ENCODE data around the gene UBTD2. TPM values are rescaled to one million over a fixed set of nuclear protein-coding genes. Genes with fewer than 3 reads are reported as not detected.

Gene UBTD2
- polyA plus RNA-seq, 3 donors = 74.5 to 83.5 (median 79.4) TPM

GRCh38 chr5:172173564-172174153, 109.9 kb downstream of the UBTD2 start:
- no peak for DNase-seq (ENCODE audit: low read depth in 3 of 3, low spot score in 2 of 3)

- DNase-seq (ENCODE audit: low read depth in 3 of 3, low spot score in 2 of 3) = no peak
Observed at GRCh38 chr5:172172912-172173563, 110.5 kb downstream of the UBTD2 start.

GRCh38 chr5:172171118-172171517, 112.4 kb downstream of the UBTD2 start:
- no peak for DNase-seq (ENCODE audit: low read depth in 3 of 3, low spot score in 2 of 3)

GRCh38 chr5:172170251-172170701, 113.3 kb downstream of the UBTD2 start:
- DNase-seq (ENCODE audit: low read depth in 3 of 3, low spot score in 2 of 3) = no peak

GRCh38 chr5:172169216-172169615, 114.3 kb downstream of the UBTD2 start:
- DNase-seq (ENCODE audit: low read depth in 3 of 3, low spot score in 2 of 3) = no peak

GRCh38 chr5:172168311-172168710, 115.3 kb downstream of the UBTD2 start:
- no peak for DNase-seq (ENCODE audit: low read depth in 3 of 3, low spot score in 2 of 3)

- DNase-seq (ENCODE audit: low read depth in 3 of 3, low spot score in 2 of 3) = no peak
Observed at GRCh38 chr5:172167895-172168294, 115.7 kb downstream of the UBTD2 start.

- DNase-seq (ENCODE audit: low read depth in 3 of 3, low spot score in 2 of 3) = no peak
Observed at GRCh38 chr5:172166030-172166826, 117.3 kb downstream of the UBTD2 start.

- DNase-seq (ENCODE audit: low read depth in 3 of 3, low spot score in 2 of 3) = no peak
Observed at GRCh38 chr5:172165465-172165864, 118.1 kb downstream of the UBTD2 start.

- no peak for DNase-seq (ENCODE audit: low read depth in 3 of 3, low spot score in 2 of 3)
Observed at GRCh38 chr5:172164769-172165212, 118.8 kb downstream of the UBTD2 start.

- DNase-seq (ENCODE audit: low read depth in 3 of 3, low spot score in 2 of 3) = no peak
Observed at GRCh38 chr5:172163346-172163745, 120.2 kb downstream of the UBTD2 start.

- no peak for DNase-seq (ENCODE audit: low read depth in 3 of 3, low spot score in 2 of 3)
Observed at GRCh38 chr5:172162987-172163343, 120.6 kb downstream of the UBTD2 start.

- no peak for DNase-seq (ENCODE audit: low read depth in 3 of 3, low spot score in 2 of 3)
Observed at GRCh38 chr5:172162323-172162986, 121.1 kb downstream of the UBTD2 start.

- DNase-seq (ENCODE audit: low read depth in 3 of 3, low spot score in 2 of 3) = no peak
Observed at GRCh38 chr5:172160506-172160905, 123.1 kb downstream of the UBTD2 start.

Other genes with a start within 250 kb of the UBTD2 start
- 10 to 100 TPM; 13.3 to 15.9 (median 15.6) TPM for gene STK10, start 95.5 kb downstream of the UBTD2 start, polyA plus RNA-seq (ENCODE audit: insufficient read length in 3 of 3)
- gene EFCAB9, start 89.6 kb downstream of the UBTD2 start, polyA plus RNA-seq (ENCODE audit: insufficient read length in 3 of 3) = not detected
- gene SH3PXD2B, start 170.8 kb upstream of the UBTD2 start, polyA plus RNA-seq (ENCODE audit: insufficient read length in 3 of 3) = 10 to 100 TPM; 31.5 to 33.6 (median 32.0) TPM

All from right renal cortex interstitium (tissue), 3 donors.